Loucy (cell line): ENCODE measurements around the gene TMEM243.
"Not testable (repeated sequence)": the region's sequence is repeated elsewhere in the genome, so short reads cannot be mapped to it uniquely, and the experiment has no call there.

Source experiments
- EZH2phosphoT487 ChIP-seq: fragments of 200-600 bp; IDR thresholded peaks from 2 replicates; pipeline ENCODE4 v1.6.1; 2018; ENCODE audit warnings: antibody characterized with exemption, mild to moderate bottlenecking, moderate library complexity, borderline replicate concordance
- TF ChIP-seq, protein P1 (sequence below): fragments of 200-600 bp; sonication (generic); conservative IDR thresholded peaks from 2 replicates; pipeline ENCODE4 v1.5.1; 2014; ENCODE audit warnings: mild to moderate bottlenecking, antibody characterized with exemption, low read length

DNA sequence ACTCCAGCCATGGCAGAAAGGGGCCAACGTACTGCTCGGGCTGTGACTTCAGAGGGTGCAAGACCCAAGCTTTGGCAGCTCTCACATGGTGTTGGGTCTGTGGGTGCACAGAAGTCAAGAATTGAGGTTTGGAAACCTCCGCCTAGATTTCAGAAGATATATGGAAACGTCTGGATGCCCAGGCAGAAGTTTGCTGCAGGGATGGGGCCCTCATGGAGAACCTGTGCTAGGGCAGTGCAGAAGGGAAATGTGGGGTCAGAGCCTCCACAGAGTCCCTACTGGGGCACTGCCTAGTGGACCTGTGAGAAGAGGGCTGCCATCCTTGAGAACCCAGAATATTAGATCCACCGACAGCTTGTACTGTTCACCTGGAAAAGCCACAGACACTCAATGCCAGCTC, 26.1 kb upstream of the TMEM243 start:
- TF ChIP-seq, protein P1, sequence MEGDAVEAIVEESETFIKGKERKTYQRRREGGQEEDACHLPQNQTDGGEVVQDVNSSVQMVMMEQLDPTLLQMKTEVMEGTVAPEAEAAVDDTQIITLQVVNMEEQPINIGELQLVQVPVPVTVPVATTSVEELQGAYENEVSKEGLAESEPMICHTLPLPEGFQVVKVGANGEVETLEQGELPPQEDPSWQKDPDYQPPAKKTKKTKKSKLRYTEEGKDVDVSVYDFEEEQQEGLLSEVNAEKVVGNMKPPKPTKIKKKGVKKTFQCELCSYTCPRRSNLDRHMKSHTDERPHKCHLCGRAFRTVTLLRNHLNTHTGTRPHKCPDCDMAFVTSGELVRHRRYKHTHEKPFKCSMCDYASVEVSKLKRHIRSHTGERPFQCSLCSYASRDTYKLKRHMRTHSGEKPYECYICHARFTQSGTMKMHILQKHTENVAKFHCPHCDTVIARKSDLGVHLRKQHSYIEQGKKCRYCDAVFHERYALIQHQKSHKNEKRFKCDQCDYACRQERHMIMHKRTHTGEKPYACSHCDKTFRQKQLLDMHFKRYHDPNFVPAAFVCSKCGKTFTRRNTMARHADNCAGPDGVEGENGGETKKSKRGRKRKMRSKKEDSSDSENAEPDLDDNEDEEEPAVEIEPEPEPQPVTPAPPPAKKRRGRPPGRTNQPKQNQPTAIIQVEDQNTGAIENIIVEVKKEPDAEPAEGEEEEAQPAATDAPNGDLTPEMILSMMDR: not testable (repeated sequence)
- not testable (repeated sequence) for TF ChIP-seq EZH2phosphoT487
